Calu3 (cell line): ENCODE data around the gene TMED10. TPM values are rescaled to one million over a fixed set of nuclear protein-coding genes. Genes with fewer than 3 reads are reported as not detected.

Source experiments
- BruUV-seq: library from RNA; stranded (reverse); fragments of 400-500 nt; replicated peaks from 2 replicates; lab custom pipeline; 2021; lab: Mats Ljungman, UMichigan
- CTCF ChIA-PET: fragments of 300-600 bp; sonication (Branson Sonifier 250); formaldehyde crosslinking; loops from one replicate; lab custom pipeline; 2022; ENCODE audit warnings: antibody characterized with exemption; lab: Charles Lee
- DNase-seq: peaks from one replicate; pipeline ENCODE4 v3.0.0; 2022
- H3K27ac Mint-ChIP-seq: one replicate; pipeline ENCODE4 v1.8.0; 2022; ENCODE audit warnings: mixed read lengths; ENCODE audit not compliant: unreplicated experiment
- H3K27me3 Mint-ChIP-seq: one replicate; pipeline ENCODE4 v1.8.0; 2022; ENCODE audit warnings: mixed read lengths; ENCODE audit not compliant: unreplicated experiment
- H3K36me3 Mint-ChIP-seq: one replicate; pipeline ENCODE4 v1.8.0; 2022; ENCODE audit warnings: mild to moderate bottlenecking, moderate library complexity, mixed read lengths; ENCODE audit not compliant: insufficient read depth, unreplicated experiment
- H3K4me1 Mint-ChIP-seq: one replicate; pipeline ENCODE4 v1.8.0; 2022; ENCODE audit warnings: mild to moderate bottlenecking, low read depth, mixed read lengths; ENCODE audit not compliant: unreplicated experiment
- H3K4me3 Mint-ChIP-seq: one replicate; pipeline ENCODE4 v1.8.0; 2022; ENCODE audit warnings: mild to moderate bottlenecking, low read depth, moderate library complexity, mixed read lengths; ENCODE audit not compliant: unreplicated experiment
- H3K9me3 Mint-ChIP-seq: one replicate; pipeline ENCODE4 v1.8.0; 2022; ENCODE audit warnings: low read depth, mixed read lengths; ENCODE audit not compliant: unreplicated experiment
- CTCF ChIP-seq: fragments of 200-600 bp; IDR thresholded peaks from one replicate; pipeline ENCODE4 v1.8.0; 2022; ENCODE audit warnings: antibody characterized with exemption; ENCODE audit not compliant: unreplicated experiment
- intact Hi-C: fragments of 100-400 bp; cut with micrococcal nuclease; formaldehyde crosslinking; loops from one replicate; pipeline ENCODE4 v1.10.0; 2022; ENCODE audit not compliant: unreplicated experiment
- total RNA-seq: library from RNA; stranded (reverse); gene quantifications from 2 replicates; pipeline ENCODE4 v1.2.3, GENCODE V29; 2022

TMED10 gene
- total RNA-seq, 1 experiment from 2014 or later: 391 TPM

GRCh38 chr14:75215520-75215919 is 39.1 kb upstream of the TMED10 start:
- H3K36me3 Mint-ChIP-seq: no peaks in the 10 kb centered on the region
- no peak for DNase-seq
- CTCF ChIA-PET: interaction anchor here (0.6 kb wide), 1 partner anchor 81 kb away, joined by 4 read pairs; no protein-coding TSS in a partner anchor
- intact Hi-C loops: no loop called here
- H3K4me3 Mint-ChIP-seq: no peak overlapping the region
- H3K27ac Mint-ChIP-seq: no peak overlapping the region
- H3K9me3 Mint-ChIP-seq: no peaks in the 10 kb centered on the region
- no peaks in the 10 kb centered on the region for H3K27me3 Mint-ChIP-seq
- TF ChIP-seq CTCF: no peak
- H3K4me1 Mint-ChIP-seq: peaks cover 8% of the 10 kb centered on the region
- no TSS peak for BruUV-seq

GRCh38 chr14:75214558-75214957 is 38.1 kb upstream of the TMED10 start:
- no peak overlapping the region for H3K4me3 Mint-ChIP-seq
- CTCF ChIA-PET: interaction anchor here (0.6 kb wide), 1 partner anchor 80 kb away, joined by 4 read pairs; no protein-coding TSS in a partner anchor
- H3K4me1 Mint-ChIP-seq: peaks cover 8% of the 10 kb centered on the region
- no peaks in the 10 kb centered on the region for H3K36me3 Mint-ChIP-seq
- H3K27ac Mint-ChIP-seq: no peak overlapping the region
- no peaks in the 10 kb centered on the region for H3K9me3 Mint-ChIP-seq
- no peak for DNase-seq
- H3K27me3 Mint-ChIP-seq: no peaks in the 10 kb centered on the region
- BruUV-seq: no TSS peak
- intact Hi-C loops: no loop called here
- no peak for TF ChIP-seq CTCF

GRCh38 chr14:75213172-75213571 is 36.8 kb upstream of the TMED10 start:
- no peaks in the 10 kb centered on the region for H3K36me3 Mint-ChIP-seq
- no peak overlapping the region for H3K27ac Mint-ChIP-seq
- CTCF ChIA-PET: no interaction called here
- intact Hi-C loops: no loop called here
- no peaks in the 10 kb centered on the region for H3K9me3 Mint-ChIP-seq
- no peak overlapping the region for H3K4me3 Mint-ChIP-seq
- no peaks in the 10 kb centered on the region for H3K27me3 Mint-ChIP-seq
- BruUV-seq: no TSS peak
- H3K4me1 Mint-ChIP-seq: peaks cover 8% of the 10 kb centered on the region
- DNase-seq: no peak
- TF ChIP-seq CTCF: no peak

GRCh38 chr14:75208843-75209242 is 32.4 kb upstream of the TMED10 start:
- H3K4me1 Mint-ChIP-seq: peaks cover 20% of the 10 kb centered on the region
- intact Hi-C loops: no loop called here
- H3K4me3 Mint-ChIP-seq: no peak overlapping the region
- H3K27ac Mint-ChIP-seq: no peak overlapping the region
- no TSS peak for BruUV-seq
- H3K27me3 Mint-ChIP-seq: no peaks in the 10 kb centered on the region
- CTCF ChIA-PET: interaction anchor here (0.7 kb wide), 1 partner anchor 158 kb away, joined by 5 read pairs; the partner anchor contains the start of gene MLH3
- no peaks in the 10 kb centered on the region for H3K36me3 Mint-ChIP-seq
- no peaks in the 10 kb centered on the region for H3K9me3 Mint-ChIP-seq
- DNase-seq: no peak
- TF ChIP-seq CTCF: no peak
